WI38 (cell line): ENCODE measurements around the gene CNTN2.

Experiments
- H3K4me3 ChIP-seq: 2 replicates; pipeline ENCODE4 v1.5.1; 2011; ENCODE audit warnings: low read depth, mild to moderate bottlenecking, control low read depth, low read length
- TF ChIP-seq, protein P1 (sequence below): IDR thresholded peaks from 2 replicates; pipeline ENCODE4 v1.5.1; 2012; ENCODE audit warnings: low read depth, mild to moderate bottlenecking, control low read depth, low read length

The CNTN2 gene

DNA sequence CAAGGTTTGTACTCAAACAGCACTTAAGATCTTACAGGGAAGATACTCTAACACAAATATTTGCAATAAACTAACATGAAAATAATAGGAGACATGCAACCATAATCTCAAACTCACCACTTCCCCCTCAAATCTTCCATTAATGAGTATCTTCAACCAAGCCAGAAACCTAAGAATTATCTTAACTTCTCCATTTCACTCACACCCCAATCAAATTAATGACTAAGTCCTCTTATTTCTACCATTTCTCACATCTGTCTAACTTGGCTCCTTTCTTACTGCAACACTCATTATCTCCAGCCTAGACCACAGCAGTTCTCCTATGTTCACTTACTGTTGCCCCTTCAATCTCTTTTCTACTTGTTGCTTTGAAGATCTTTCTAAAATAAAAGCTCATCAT lies 68.3 kb downstream of the CNTN2 start:
- TF ChIP-seq, protein P1, sequence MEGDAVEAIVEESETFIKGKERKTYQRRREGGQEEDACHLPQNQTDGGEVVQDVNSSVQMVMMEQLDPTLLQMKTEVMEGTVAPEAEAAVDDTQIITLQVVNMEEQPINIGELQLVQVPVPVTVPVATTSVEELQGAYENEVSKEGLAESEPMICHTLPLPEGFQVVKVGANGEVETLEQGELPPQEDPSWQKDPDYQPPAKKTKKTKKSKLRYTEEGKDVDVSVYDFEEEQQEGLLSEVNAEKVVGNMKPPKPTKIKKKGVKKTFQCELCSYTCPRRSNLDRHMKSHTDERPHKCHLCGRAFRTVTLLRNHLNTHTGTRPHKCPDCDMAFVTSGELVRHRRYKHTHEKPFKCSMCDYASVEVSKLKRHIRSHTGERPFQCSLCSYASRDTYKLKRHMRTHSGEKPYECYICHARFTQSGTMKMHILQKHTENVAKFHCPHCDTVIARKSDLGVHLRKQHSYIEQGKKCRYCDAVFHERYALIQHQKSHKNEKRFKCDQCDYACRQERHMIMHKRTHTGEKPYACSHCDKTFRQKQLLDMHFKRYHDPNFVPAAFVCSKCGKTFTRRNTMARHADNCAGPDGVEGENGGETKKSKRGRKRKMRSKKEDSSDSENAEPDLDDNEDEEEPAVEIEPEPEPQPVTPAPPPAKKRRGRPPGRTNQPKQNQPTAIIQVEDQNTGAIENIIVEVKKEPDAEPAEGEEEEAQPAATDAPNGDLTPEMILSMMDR: no peak
- no peak overlapping the region for H3K4me3 ChIP-seq

DNA sequence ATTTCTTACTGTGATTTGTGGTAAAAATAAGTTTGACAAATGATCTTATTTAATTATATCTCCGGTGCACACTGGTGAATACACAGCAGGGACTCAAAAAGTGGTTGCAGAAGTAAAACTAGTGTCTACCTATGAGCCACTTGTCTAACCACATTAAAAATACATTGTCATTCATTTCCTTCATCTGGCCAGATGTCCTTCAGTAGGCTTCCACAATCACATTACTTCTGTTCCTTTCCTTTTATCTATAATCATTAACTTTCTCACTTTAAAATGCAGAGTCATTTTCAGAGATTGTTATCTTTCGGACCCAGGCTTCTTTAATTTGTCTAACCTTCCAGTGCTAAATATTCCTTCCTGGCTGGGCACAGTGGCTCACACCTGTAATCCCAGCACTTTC lies 75.7 kb downstream of the CNTN2 start:
- H3K4me3 ChIP-seq: no peak overlapping the region
- TF ChIP-seq, protein P1: no peak

DNA sequence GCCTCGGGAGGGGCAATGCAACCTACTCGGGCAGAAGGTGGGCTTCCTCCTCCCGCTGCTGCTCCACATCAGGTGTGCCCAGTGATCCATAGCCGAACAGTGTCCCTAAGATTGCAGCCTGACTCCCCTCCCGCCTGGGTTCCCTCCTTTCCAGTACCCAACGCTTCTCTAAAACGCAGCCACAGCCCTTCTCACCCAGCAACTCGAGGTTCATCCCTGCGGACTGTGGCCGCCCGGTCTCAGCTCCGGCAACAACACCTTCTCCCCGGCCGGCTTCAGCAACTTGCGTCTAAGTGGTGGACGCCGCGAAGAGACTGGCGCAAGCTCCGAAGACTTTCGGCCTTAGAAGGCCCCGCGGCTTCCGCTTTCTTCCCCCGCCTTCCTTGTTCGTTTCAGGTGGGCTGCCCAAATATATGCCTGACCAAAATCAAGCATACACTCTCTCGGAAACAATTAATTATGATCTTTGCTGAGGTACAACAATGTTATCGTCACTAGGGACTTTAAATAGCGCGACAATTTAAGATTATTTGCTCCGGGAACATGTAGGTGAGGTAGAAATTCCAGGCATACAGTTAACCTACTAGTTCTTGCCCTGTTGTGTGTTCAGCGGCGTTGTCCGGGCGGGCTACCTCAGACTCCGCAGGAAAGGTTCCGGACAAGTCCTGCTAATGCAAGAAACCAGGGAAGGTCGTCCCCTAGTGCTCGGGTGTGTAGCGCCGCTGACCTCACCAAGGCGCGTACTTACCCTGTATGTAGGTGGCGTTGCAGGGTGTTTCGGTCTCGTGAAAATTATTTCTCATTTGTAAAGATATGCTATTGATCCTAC lies 78.9 kb downstream of the CNTN2 start, which contains the start of gene RBBP5:
TSS of gene RBBP5 (minus strand) at position 319 of the 829 bp plus-strand sequence. CDS start at position 214, 105 bp downstream.
- peak within 1 kb of the TSS; percentile 96 for H3K4me3 ChIP-seq
- TF ChIP-seq, protein P1: peak; percentile 71

DNA sequence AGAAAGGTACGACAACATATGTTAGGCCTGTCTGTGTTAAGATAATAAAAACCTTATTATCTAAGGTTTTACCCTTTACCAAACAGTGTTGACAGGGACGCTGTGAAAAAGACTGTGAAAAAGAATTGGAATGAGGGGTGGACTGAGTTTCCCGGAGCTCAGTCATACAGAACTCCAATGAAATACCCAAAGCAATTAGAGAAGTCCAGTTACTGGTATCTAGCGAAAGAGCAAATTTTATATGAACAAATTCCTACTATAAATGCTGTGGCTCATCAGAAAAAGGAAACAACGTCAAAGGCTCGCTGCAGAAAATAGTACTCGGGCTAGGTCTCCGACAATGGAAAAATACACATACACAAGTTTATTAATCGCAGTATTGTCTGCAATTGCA lies 79.5 kb downstream of the CNTN2 start:
- TF ChIP-seq, protein P1: no peak
- peak overlapping the region; percentile 96 for H3K4me3 ChIP-seq

DNA sequence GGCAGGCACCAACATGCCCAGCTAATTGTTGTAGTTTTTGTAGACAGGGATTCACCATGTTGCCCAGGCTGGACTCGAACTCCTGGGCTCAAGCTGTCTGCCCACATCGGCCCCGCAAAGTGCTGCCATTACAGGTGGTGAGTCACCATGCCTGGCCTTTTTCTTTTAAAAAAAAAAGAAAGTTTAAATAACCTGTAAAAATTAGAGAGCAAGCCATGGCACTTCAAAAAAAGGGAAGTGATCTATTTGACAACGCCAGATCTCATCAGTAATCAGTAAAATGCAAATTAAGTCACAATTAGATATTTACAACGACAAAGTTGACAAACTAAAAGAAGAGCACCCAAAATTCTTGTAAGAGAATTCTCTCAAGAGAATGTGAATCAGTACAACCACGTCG lies 81.7 kb downstream of the CNTN2 start:
- no peak overlapping the region for H3K4me3 ChIP-seq
- TF ChIP-seq, protein P1: no peak

DNA sequence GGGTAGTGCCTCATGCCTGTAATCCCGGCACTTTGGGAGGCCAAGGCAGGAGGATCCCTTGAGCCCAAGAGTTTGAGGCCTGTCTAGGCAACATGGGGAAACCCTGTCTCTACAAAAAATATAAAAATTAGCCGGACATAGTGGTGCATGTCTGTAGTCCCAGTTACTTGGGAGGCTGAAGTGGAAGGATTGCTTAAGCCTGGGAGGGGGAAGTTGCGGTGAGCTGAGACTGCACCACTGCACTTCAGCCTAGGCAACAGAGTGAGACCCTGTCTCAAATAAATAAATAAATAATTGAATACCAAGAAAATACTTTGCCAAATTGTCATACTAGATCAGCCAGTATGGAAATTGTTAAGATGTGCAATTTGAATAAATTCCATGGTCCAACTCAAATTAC lies 84.6 kb downstream of the CNTN2 start:
- TF ChIP-seq, protein P1: no peak
- no peak overlapping the region for H3K4me3 ChIP-seq
